Prostate gland (tissue), 2 donors: ENCODE measurements around the gene ANO2. TPM values are rescaled to one million over a fixed set of nuclear protein-coding genes. Genes with fewer than 3 reads are reported as not detected.

Source experiments
- DNase-seq: peaks from one replicate; pipeline ENCODE4 v3.0.0-alpha.2; 2019; ENCODE audit warnings: low spot score
- H3K27ac ChIP-seq, 2 donors: fragments of 200-600 bp; sonication (generic); 2 replicates each; pipeline ENCODE4 v1.5.1; 2017 to 2019
- H3K27me3 ChIP-seq: fragments of 200-600 bp; sonication (generic); replicated peaks from 2 replicates; pipeline ENCODE4 v1.5.1; 2019; ENCODE audit not compliant: insufficient read depth
- H3K36me3 ChIP-seq, 2 donors: fragments of 200-600 bp; sonication (generic); 1 replicate in 1 of 2; 2 replicates in 1 of 2; pipeline versions ENCODE4 v1.5.1 to v1.8.1; 2017 to 2019
- H3K4me1 ChIP-seq: fragments of 200-600 bp; sonication (generic); replicated peaks from 2 replicates; pipeline ENCODE4 v1.5.1; 2019
- H3K4me3 ChIP-seq, 2 donors: fragments of 200-600 bp; sonication (generic); 2 replicates each; pipeline ENCODE4 v1.5.1; 2017 to 2019
- H3K9me3 ChIP-seq: fragments of 200-600 bp; sonication (generic); 2 replicates; pipeline ENCODE4 v1.5.1; 2017
- POLR2A ChIP-seq: fragments of 450-650 bp; IDR thresholded peaks from one replicate; pipeline ENCODE4 v1.6.1; 2016; ENCODE audit warnings: antibody characterized with exemption, mild to moderate bottlenecking
- POLR2AphosphoS5 ChIP-seq: sonication (generic); formaldehyde crosslinking; IDR thresholded peaks from one replicate; pipeline ENCODE4 v1.6.1; 2017; ENCODE audit warnings: antibody characterized with exemption
- WGBS: methylation state at CpG from one replicate; pipeline ENCODE4 v1.1.5; 2018; 5-methylcytosine and 5-hydroxymethylcytosine counted together
- intact Hi-C: fragments of 100-400 bp; cut with DNase I; formaldehyde crosslinking; loops from one replicate; pipeline ENCODE4 v1.14.2; 2022
- total RNA-seq, 2 donors: library from RNA; depleted of rRNA; stranded (reverse); fragments of >200 nt; gene quantifications; one replicate each; pipeline ENCODE4 v1.1.0, GENCODE V29; 2016
- TF ChIP-seq, protein P1 (sequence below), 4 experiments: fragments of 200-600 bp in 2 of 4; fragments of 450-650 bp in 2 of 4; sonication (generic) in 2 of 4; IDR thresholded peaks; 1 replicate in 3 of 4; 2 replicates in 1 of 4; pipeline ENCODE4 v1.5.1; 2016 to 2019; ENCODE audit warnings: antibody characterized with exemption in 4 of 4, mild to moderate bottlenecking in 2 of 4, moderate library complexity in 2 of 4

The ANO2 gene
- total RNA-seq, 2 donors from 2014 or later = 0.64 to 7.0 TPM

DNA sequence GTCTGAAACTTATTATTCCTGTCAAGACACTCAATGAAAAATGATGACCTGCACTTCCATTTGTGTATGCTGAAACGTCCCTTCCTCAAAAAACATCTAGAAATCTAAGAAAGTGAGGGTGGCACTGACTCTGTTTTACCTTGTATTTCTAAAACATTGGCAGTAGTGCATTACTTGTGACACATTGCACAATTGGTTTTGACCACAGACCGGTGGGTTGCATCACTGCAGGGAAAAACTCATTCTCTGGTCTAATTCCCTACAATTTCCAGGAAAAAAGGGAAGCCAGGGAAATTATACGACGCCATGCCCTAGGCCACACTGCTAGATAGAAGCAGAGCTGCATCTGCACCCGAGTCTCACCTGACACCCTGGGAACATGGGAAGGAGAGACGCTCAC lies 356.5 kb downstream of the ANO2 start:
- Histone ChIP-seq H3K4me1 (no peaks in the 10 kb centered on the region), H3K27ac (no peak overlapping the region), H3K4me3 (no peak overlapping the region), H3K36me3 (no peaks in the 10 kb centered on the region), H3K9me3 (no peaks in the 10 kb centered on the region), H3K27me3 (no peaks in the 10 kb centered on the region)
- no peak for TF ChIP-seq POLR2A
- no peak for TF ChIP-seq POLR2AphosphoS5
- TF ChIP-seq, protein P1, sequence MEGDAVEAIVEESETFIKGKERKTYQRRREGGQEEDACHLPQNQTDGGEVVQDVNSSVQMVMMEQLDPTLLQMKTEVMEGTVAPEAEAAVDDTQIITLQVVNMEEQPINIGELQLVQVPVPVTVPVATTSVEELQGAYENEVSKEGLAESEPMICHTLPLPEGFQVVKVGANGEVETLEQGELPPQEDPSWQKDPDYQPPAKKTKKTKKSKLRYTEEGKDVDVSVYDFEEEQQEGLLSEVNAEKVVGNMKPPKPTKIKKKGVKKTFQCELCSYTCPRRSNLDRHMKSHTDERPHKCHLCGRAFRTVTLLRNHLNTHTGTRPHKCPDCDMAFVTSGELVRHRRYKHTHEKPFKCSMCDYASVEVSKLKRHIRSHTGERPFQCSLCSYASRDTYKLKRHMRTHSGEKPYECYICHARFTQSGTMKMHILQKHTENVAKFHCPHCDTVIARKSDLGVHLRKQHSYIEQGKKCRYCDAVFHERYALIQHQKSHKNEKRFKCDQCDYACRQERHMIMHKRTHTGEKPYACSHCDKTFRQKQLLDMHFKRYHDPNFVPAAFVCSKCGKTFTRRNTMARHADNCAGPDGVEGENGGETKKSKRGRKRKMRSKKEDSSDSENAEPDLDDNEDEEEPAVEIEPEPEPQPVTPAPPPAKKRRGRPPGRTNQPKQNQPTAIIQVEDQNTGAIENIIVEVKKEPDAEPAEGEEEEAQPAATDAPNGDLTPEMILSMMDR (IDR thresholded peaks at IDR 0.05) = no peak
- no peak for DNase-seq
- intact Hi-C loops = no loop called here
- 87% methylated on average over 6 of the region's 6 CpGs for WGBS

DNA sequence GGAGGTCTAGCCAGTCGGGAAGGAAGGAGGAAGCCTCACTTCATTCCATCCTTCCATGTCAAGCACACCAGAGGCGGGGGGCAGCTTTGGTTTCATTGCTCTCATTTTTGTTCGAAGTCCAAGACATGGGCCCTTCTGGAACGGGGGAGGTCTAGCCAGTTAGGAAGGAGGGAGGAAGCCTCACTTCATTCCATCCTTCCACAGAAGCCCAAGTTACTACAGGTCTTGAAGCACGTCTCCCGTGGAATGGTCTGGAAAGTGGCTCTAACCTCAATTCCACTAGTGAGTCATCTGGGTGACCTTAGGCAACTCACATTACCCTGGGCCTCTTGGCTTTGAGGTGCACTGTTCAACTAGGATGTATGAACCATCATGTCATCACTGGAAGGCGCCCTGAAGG lies 356.9 kb downstream of the ANO2 start:
- TF ChIP-seq POLR2A = no peak
- TF ChIP-seq, protein P1 (IDR thresholded peaks at IDR 0.05) = no peak
- no peak for TF ChIP-seq POLR2AphosphoS5
- WGBS = 93% methylated on average over 7 of the region's 7 CpGs
- Histone ChIP-seq H3K27me3 (no peaks in the 10 kb centered on the region), H3K27ac (no peak overlapping the region), H3K36me3 (no peaks in the 10 kb centered on the region), H3K4me3 (no peak overlapping the region), H3K9me3 (no peaks in the 10 kb centered on the region), H3K4me1 (no peaks in the 10 kb centered on the region)
- no peak for DNase-seq
- intact Hi-C loops = no loop called here

DNA sequence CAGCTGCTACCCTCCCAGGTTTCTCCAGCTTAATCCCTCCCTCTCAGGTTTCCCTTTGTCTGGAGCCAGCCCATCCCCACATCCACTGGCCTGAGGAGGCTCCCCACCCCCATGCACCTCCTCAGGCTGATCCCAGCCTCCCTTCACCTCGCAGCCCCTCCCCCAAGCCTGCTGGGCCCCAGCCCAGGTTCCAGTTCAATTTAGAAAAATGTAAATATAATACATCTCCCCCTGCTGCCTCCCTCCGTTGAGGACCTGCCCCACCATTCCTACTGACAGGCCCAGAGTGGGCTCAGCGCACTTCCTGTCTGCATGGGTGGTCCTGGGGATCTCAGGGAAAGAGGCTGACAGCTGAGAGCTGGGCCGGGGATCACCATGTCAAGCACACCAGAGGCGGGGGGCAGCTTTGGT lies 357.3 kb downstream of the ANO2 start:
- intact Hi-C loops = no loop called here
- Histone ChIP-seq H3K36me3 (no peaks in the 10 kb centered on the region), H3K4me1 (no peaks in the 10 kb centered on the region), H3K27me3 (no peaks in the 10 kb centered on the region), H3K4me3 (no peak overlapping the region), H3K9me3 (no peaks in the 10 kb centered on the region), H3K27ac (no peak overlapping the region)
- TF ChIP-seq POLR2AphosphoS5 = no peak
- no peak for DNase-seq
- WGBS = 71% methylated on average over 5 of the region's 5 CpGs

DNA sequence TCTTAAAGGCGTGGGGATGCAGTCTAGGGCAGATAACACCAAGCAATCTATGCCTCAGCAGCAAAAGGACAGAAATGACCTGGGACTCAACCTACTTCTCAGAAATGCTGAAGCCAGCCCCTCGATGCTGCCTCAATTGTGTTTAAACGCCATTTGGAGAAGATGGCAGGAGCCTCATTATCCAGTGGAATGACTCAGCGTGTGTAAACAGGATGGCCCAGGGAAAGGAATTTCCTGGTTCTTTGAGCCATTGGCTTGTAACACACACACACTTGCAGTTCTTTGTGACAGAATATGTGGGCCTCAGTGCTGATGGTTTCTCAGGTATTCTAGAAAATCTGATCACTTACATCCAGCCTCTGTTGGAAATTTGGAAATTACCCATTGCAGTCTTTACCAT lies 358.9 kb downstream of the ANO2 start:
- no peak overlapping the region for H3K4me3 ChIP-seq
- intact Hi-C loops = no loop called here
- DNase-seq = no peak
- H3K27me3 ChIP-seq = no peaks in the 10 kb centered on the region
- no peaks in the 10 kb centered on the region for H3K9me3 ChIP-seq
- TF ChIP-seq POLR2A = no peak
- TF ChIP-seq POLR2AphosphoS5 = no peak
- TF ChIP-seq, protein P1 (IDR thresholded peaks at IDR 0.05) = no peak
- H3K36me3 ChIP-seq = no peaks in the 10 kb centered on the region
- H3K4me1 ChIP-seq = no peaks in the 10 kb centered on the region
- WGBS = 70% methylated on average over 4 of the region's 4 CpGs
- no peak overlapping the region for H3K27ac ChIP-seq

DNA sequence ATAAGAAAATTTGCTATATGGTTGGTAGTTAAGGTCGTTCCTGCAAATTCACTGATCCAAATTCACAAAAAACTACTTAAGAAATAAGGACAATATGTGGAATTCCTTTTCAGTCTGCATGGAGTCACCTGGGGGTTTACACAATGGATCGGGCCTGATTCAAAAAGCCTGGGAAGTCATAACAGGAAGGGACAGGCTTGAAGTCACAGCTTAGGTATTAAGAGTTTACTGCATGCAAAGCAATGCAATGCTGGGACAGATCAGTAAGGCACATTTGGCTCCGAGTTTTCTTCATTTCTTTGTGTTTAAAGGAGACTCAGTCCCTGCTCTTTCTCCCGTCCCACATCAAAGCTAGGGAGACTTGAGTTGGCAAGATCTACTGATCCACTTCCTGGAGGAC lies 359.9 kb downstream of the ANO2 start:
- 65% methylated on average over 4 of the region's 4 CpGs for WGBS
- Histone ChIP-seq H3K4me3 (no peak overlapping the region), H3K27ac (no peak overlapping the region), H3K27me3 (no peaks in the 10 kb centered on the region), H3K9me3 (no peaks in the 10 kb centered on the region), H3K4me1 (no peaks in the 10 kb centered on the region), H3K36me3 (no peaks in the 10 kb centered on the region)
- no peak for DNase-seq
- intact Hi-C loops = no loop called here
- no peak for TF ChIP-seq POLR2AphosphoS5
- no peak for TF ChIP-seq POLR2A
- TF ChIP-seq, protein P1 (IDR thresholded peaks at IDR 0.05) = no peak
